GM19455 (cell line): ENCODE results near the gene KRTAP10-3.
"Not testable (repeated sequence)": the region's sequence is repeated elsewhere in the genome, so short reads cannot be mapped to it uniquely, and the experiment has no call there.

ENCODE experiments used
- ATAC-seq: cut with Tn5 transposase; IDR thresholded peaks from one replicate; pipeline ENCODE4 v1.9.1; 2021; ENCODE audit not compliant: unreplicated experiment

KRTAP10-3 gene

GRCh38 chr21:44550285-44550684 is 8.3 kb downstream of the KRTAP10-3 start:
- not testable (repeated sequence) for ATAC-seq

GRCh38 chr21:44549525-44550211 is 8.9 kb downstream of the KRTAP10-3 start:
- ATAC-seq = no peak

- ATAC-seq = no peak
Measured at GRCh38 chr21:44548922-44549321, 9.7 kb downstream of the KRTAP10-3 start.

- ATAC-seq = no peak
Measured at GRCh38 chr21:44548381-44548780, 10.2 kb downstream of the KRTAP10-3 start.

GRCh38 chr21:44547656-44548331 is 10.8 kb downstream of the KRTAP10-3 start:
- ATAC-seq = no peak

GRCh38 chr21:44544566-44544965 is 14.0 kb downstream of the KRTAP10-3 start:
- no peak for ATAC-seq

- ATAC-seq = no peak
Measured at GRCh38 chr21:44542716-44543115, 15.9 kb downstream of the KRTAP10-3 start.

- no peak for ATAC-seq
Measured at GRCh38 chr21:44540741-44541288, 17.8 kb downstream of the KRTAP10-3 start.

- ATAC-seq = no peak
Measured at GRCh38 chr21:44539991-44540666, 18.5 kb downstream of the KRTAP10-3 start, which contains the start of gene KRTAP10-1. Gene KRTAP10-1, minus strand, starts transcription at chr21:44540195. Its CDS starts 45 bp downstream, at chr21:44540150.

GRCh38 chr21:44539046-44539445 is 19.5 kb downstream of the KRTAP10-3 start:
- ATAC-seq = no peak

GRCh38 chr21:44537930-44538911 is 20.4 kb downstream of the KRTAP10-3 start:
- no peak for ATAC-seq

- no peak for ATAC-seq
Measured at GRCh38 chr21:44535963-44536362, 22.6 kb downstream of the KRTAP10-3 start.

GRCh38 chr21:44534688-44535087 is 23.9 kb downstream of the KRTAP10-3 start:
- no peak for ATAC-seq

GRCh38 chr21:44533891-44534627 is 24.5 kb downstream of the KRTAP10-3 start:
- ATAC-seq = no peak

GRCh38 chr21:44533121-44533890 is 25.3 kb downstream of the KRTAP10-3 start:
- ATAC-seq = no peak

- ATAC-seq = no peak
Measured at GRCh38 chr21:44532712-44533111, 25.9 kb downstream of the KRTAP10-3 start.

GRCh38 chr21:44531606-44532564 is 26.7 kb downstream of the KRTAP10-3 start:
- ATAC-seq = no peak
